Keratinocyte (primary cell): ENCODE results near the gene TCP11.

Experiments
- EZH2 ChIP-seq: IDR thresholded peaks from one replicate; pipeline ENCODE4 v1.6.1; 2012; ENCODE audit warnings: inconsistent platforms, mild to moderate bottlenecking, low read length, moderate library complexity
- TF ChIP-seq, protein P1 (sequence below), 3 experiments: IDR thresholded peaks in 1 of 3; conservative IDR thresholded peaks in 1 of 3; optimal IDR thresholded peaks in 1 of 3; 2 replicates in 2 of 3; 3 replicates in 1 of 3; pipeline versions ENCODE3 to v1.5.1; 2011; ENCODE audit warnings: low read length in 3 of 3, mild to moderate bottlenecking in 3 of 3, moderate library complexity in 2 of 3, control low read depth in 1 of 3, inconsistent platforms in 1 of 3; ENCODE audit not compliant: insufficient read depth in 2 of 3; ENCODE audit errors: extremely low read depth in 1 of 3

- TF ChIP-seq, protein P1, sequence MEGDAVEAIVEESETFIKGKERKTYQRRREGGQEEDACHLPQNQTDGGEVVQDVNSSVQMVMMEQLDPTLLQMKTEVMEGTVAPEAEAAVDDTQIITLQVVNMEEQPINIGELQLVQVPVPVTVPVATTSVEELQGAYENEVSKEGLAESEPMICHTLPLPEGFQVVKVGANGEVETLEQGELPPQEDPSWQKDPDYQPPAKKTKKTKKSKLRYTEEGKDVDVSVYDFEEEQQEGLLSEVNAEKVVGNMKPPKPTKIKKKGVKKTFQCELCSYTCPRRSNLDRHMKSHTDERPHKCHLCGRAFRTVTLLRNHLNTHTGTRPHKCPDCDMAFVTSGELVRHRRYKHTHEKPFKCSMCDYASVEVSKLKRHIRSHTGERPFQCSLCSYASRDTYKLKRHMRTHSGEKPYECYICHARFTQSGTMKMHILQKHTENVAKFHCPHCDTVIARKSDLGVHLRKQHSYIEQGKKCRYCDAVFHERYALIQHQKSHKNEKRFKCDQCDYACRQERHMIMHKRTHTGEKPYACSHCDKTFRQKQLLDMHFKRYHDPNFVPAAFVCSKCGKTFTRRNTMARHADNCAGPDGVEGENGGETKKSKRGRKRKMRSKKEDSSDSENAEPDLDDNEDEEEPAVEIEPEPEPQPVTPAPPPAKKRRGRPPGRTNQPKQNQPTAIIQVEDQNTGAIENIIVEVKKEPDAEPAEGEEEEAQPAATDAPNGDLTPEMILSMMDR (optimal IDR thresholded peaks at IDR 0.05 in 1 of 3, IDR thresholded peaks at IDR 0.05 in 1 of 3, conservative IDR thresholded peaks at IDR 0.05 in 1 of 3; ENCODE audit: extremely low read depth in 1 of 3, insufficient read depth in 2 of 3, low read length in 3 of 3) = no peak
- no peak for TF ChIP-seq EZH2
Measured at GRCh38 chr6:35166520-35166919, 25.4 kb upstream of the TCP11 start.
